HepG2 (cell line): ENCODE results near the gene FGFR4. TPM values are rescaled to one million over a fixed set of nuclear protein-coding genes. Genes with fewer than 3 reads are reported as not detected.

ENCODE experiments used
- CEBPG ChIP-seq: IDR thresholded peaks from 2 replicates; pipeline ENCODE4 v1.6.1; 2016
- ELF4 ChIP-seq: sonication (generic); formaldehyde crosslinking; IDR thresholded peaks from 2 replicates; pipeline ENCODE4 v1.5.0; 2020; ENCODE audit warnings: missing genetic modification reagents, mild to moderate bottlenecking, moderate library complexity, borderline replicate concordance
- FOXA3 ChIP-seq: IDR thresholded peaks from 2 replicates; pipeline ENCODE4 v1.6.1; 2016; ENCODE audit warnings: missing genetic modification reagents, missing compliant biosample characterization
- GTF3A ChIP-seq: sonication (generic); formaldehyde crosslinking; conservative IDR thresholded peaks from 2 replicates; pipeline ENCODE4 v1.4.0; 2020; ENCODE audit warnings: mild to moderate bottlenecking, missing genetic modification reagents
- HMGXB4 ChIP-seq, 2 experiments: sonication (generic) in 1 of 2; formaldehyde crosslinking in 1 of 2; IDR thresholded peaks; 2 replicates each; pipeline versions ENCODE4 v1.4.0 to v1.6.1; 2018 to 2020; ENCODE audit warnings: missing genetic modification reagents in 2 of 2, borderline replicate concordance in 1 of 2, low read depth in 1 of 2, mild to moderate bottlenecking in 1 of 2, missing biosample characterization in 1 of 2
- HNF1A ChIP-seq, 2 experiments: sonication (generic) in 1 of 2; formaldehyde crosslinking in 1 of 2; IDR thresholded peaks; 2 replicates each; pipeline versions ENCODE4 v1.4.0 to v1.6.1; 2016 to 2020; ENCODE audit warnings: borderline replicate concordance in 1 of 2, low read depth in 1 of 2, mild to moderate bottlenecking in 1 of 2, missing genetic modification reagents in 1 of 2
- IRF2 ChIP-seq: IDR thresholded peaks from 2 replicates; pipeline ENCODE4 v1.6.1; 2018; ENCODE audit warnings: missing genetic modification reagents, missing compliant biosample characterization
- MTF2 ChIP-seq: sonication (generic); formaldehyde crosslinking; IDR thresholded peaks from 2 replicates; pipeline ENCODE4 v1.5.0; 2020; ENCODE audit warnings: missing genetic modification reagents, borderline replicate concordance
- NCOA2 ChIP-seq: sonication (generic); formaldehyde crosslinking; IDR thresholded peaks from 2 replicates; pipeline ENCODE4 v1.8.0; 2022; ENCODE audit warnings: inconsistent platforms
- PRDM15 ChIP-seq: sonication (generic); formaldehyde crosslinking; IDR thresholded peaks from 2 replicates; pipeline ENCODE4 v1.4.0; 2020; ENCODE audit warnings: missing genetic modification reagents
- SRSF4 ChIP-seq: fragments of 200-400 bp; formaldehyde crosslinking; IDR thresholded peaks from one replicate; pipeline ENCODE4 v1.6.1; 2018; ENCODE audit warnings: mild to moderate bottlenecking, low read depth, low read length, moderate library complexity; ENCODE audit not compliant: poor library complexity, severe bottlenecking
- YEATS4 ChIP-seq: sonication (generic); formaldehyde crosslinking; IDR thresholded peaks from 2 replicates; pipeline ENCODE4 v1.4.0; 2020; ENCODE audit warnings: missing genetic modification reagents, borderline replicate concordance
- ZNF136 ChIP-seq: sonication (generic); formaldehyde crosslinking; IDR thresholded peaks from 2 replicates; pipeline ENCODE4 v1.8.1; 2022; ENCODE audit warnings: low read depth, mild to moderate bottlenecking, moderate library complexity, missing genetic modification reagents
- ZNF629 ChIP-seq: sonication (generic); formaldehyde crosslinking; conservative IDR thresholded peaks from 2 replicates; pipeline ENCODE4 v1.5.0; 2020; ENCODE audit warnings: missing genetic modification reagents
- polyA plus RNA-seq, 8 experiments: library from polyadenylated mRNA; depleted of rRNA in 3 of 8; stranded (reverse) in 7 of 8; unstranded in 1 of 8; fragments of >200 nt; fragmentation: Illumina TruSeq in 4 of 8; extraction: Trizol in 4 of 8; gene quantifications; 2 replicates each; pipeline versions ENCODE4 v1.2.1 to v1.2.3, GENCODE V29; 2011 to 2016; ENCODE audit warnings: low read depth in 4 of 8, missing spikeins in 1 of 8, mixed read lengths in 1 of 8; ENCODE audit not compliant: insufficient read depth in 1 of 8
- total RNA-seq, 5 experiments: library from RNA; depleted of rRNA; stranded (reverse); fragments of >200 nt; fragmentation: Illumina TruSeq; extraction: Trizol; gene quantifications; 2 replicates each; pipeline ENCODE4 v1.2.3, GENCODE V29; 2016; ENCODE audit warnings: low read depth in 1 of 5
- TF ChIP-seq, protein P1 (sequence below): IDR thresholded peaks from 2 replicates; pipeline ENCODE4 v1.6.1; 2016; ENCODE audit warnings: low read depth, control low read depth

The FGFR4 gene
- total and polyA plus RNA-seq, 2 of the 13 experiments (the other 11 are each of a cell fraction or from before 2014, with no cell fraction given), result 129 to 219 TPM

GRCh38 chr5:177113566-177114424 is 27.1 kb downstream of the FGFR4 start (continued):
- TF ChIP-seq NCOA2 (CRISPR knock-in tag), result no peak
- TF ChIP-seq ELF4, result no peak
- TF ChIP-seq ZNF136 (CRISPR knock-in tag), result no peak
- no peak for TF ChIP-seq MTF2 (CRISPR knock-in tag)
- TF ChIP-seq CEBPG, result no peak
- TF ChIP-seq HNF1A (IDR thresholded peaks at IDR 0.05; ENCODE audit: low read depth), result no peak
- TF ChIP-seq HNF1A (CRISPR knock-in tag; IDR thresholded peaks at IDR 0.05; ENCODE audit: borderline replicate concordance), result no peak
- TF ChIP-seq HMGXB4 (CRISPR knock-in tag; IDR thresholded peaks at IDR 0.05; ENCODE audit: borderline replicate concordance in 1 of 2, low read depth in 1 of 2), result peak; percentile 20 to 48; a peak in 2 of 4 replicates
- no peak for TF ChIP-seq SRSF4
- TF ChIP-seq ZNF629 (CRISPR knock-in tag), result no peak
- TF ChIP-seq, protein P1, sequence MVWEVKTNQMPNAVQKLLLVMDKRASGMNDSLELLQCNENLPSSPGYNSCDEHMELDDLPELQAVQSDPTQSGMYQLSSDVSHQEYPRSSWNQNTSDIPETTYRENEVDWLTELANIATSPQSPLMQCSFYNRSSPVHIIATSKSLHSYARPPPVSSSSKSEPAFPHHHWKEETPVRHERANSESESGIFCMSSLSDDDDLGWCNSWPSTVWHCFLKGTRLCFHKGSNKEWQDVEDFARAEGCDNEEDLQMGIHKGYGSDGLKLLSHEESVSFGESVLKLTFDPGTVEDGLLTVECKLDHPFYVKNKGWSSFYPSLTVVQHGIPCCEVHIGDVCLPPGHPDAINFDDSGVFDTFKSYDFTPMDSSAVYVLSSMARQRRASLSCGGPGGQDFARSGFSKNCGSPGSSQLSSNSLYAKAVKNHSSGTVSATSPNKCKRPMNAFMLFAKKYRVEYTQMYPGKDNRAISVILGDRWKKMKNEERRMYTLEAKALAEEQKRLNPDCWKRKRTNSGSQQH (CRISPR knock-in tag), result 0 out of 2 replicates have a peak, but pooled peaks have one; percentile 33
- 0 out of 2 replicates have a peak, but pooled peaks have one; percentile 27 for TF ChIP-seq IRF2 (CRISPR knock-in tag)
- TF ChIP-seq PRDM15 (CRISPR knock-in tag), result no peak
- peak; percentile 50; the same call in 1 of the 2 replicates for TF ChIP-seq YEATS4 (CRISPR knock-in tag)
- 0 out of 2 replicates have a peak, but pooled peaks have one; percentile 10 for TF ChIP-seq FOXA3
- no peak for TF ChIP-seq GTF3A (CRISPR knock-in tag)
